Ovary (tissue), 9 donors: ENCODE measurements around the gene MORN5. TPM values are rescaled to one million over a fixed set of nuclear protein-coding genes. Genes with fewer than 3 reads are reported as not detected.

Experiments used
- DNase-seq, 5 donors: peaks; one replicate each; pipeline ENCODE4 v3.0.0-alpha.2; 2019 to 2020
- H3K27ac ChIP-seq, 2 donors: fragments of 200-600 bp; one replicate each; pipeline versions ENCODE4 v1.5.1 to v1.8.0; 2019 to 2022
- H3K27me3 ChIP-seq: fragments of 200-600 bp; one replicate; pipeline ENCODE4 v1.8.0; 2022
- H3K36me3 ChIP-seq: fragments of 200-600 bp; sonication (generic); one replicate; pipeline ENCODE4 v1.5.1; 2019
- H3K4me1 ChIP-seq: one replicate; pipeline ENCODE4 v1.8.1; 2013; ENCODE audit warnings: mild to moderate bottlenecking, moderate library complexity; ENCODE audit not compliant: insufficient read depth
- H3K4me3 ChIP-seq: fragments of 200-600 bp; sonication (generic); one replicate; pipeline ENCODE4 v1.5.1; 2017
- H3K9me3 ChIP-seq, 2 donors: fragments of 200-600 bp in 1 of 2; sonication (generic) in 1 of 2; one replicate each; pipeline versions ENCODE4 v1.5.1 to v1.8.1; 2013 to 2019; ENCODE audit warnings: mild to moderate bottlenecking in 1 of 2, moderate library complexity in 1 of 2
- EP300 ChIP-seq: sonication (generic); formaldehyde crosslinking; IDR thresholded peaks from one replicate; pipeline ENCODE4 v1.6.1; 2017; ENCODE audit warnings: antibody characterized with exemption
- POLR2A ChIP-seq: fragments of 450-650 bp; IDR thresholded peaks from one replicate; pipeline ENCODE4 v1.6.1; 2017; ENCODE audit warnings: antibody characterized with exemption, mild to moderate bottlenecking, moderate library complexity
- WGBS, 3 donors: extraction: QIAGEN DNeasy Blood & Tissue Kit in 1 of 3; methylation state at CpG; one replicate each; pipeline versions ENCODE4 v1.1.5 to v1.1.7; 2013 to 2017; 5-methylcytosine and 5-hydroxymethylcytosine counted together
- intact Hi-C, 4 donors: fragments of 100-400 bp; cut with DNase I; formaldehyde crosslinking; loops; one replicate each; pipeline versions ENCODE4 v1.11.0 to v1.15.1; 2022 to 2023
- polyA plus RNA-seq, 2 donors: library from polyadenylated mRNA; stranded (reverse); fragments of 200-250 nt in 1 of 2; fragments of 350-450 nt in 1 of 2; fragmentation: Illumina TruSeq in 1 of 2; extraction: RNeasy Lipid Tissue Mini Kit (QIAGEN cat#74804) in 1 of 2; gene quantifications; one replicate each; pipeline ENCODE4 v1.2.3, GENCODE V29; 2013 to 2014
- total RNA-seq, 7 donors: library from RNA; depleted of rRNA in 2 of 7; stranded (reverse); fragments of >200 nt in 2 of 7; fragmentation: NEBNext Ultra II Directional in 3 of 7; extraction: Animal tissue kit (Norgen Biotek cat#: 25700) in 3 of 7; gene quantifications; one replicate each; pipeline versions ENCODE4 v1.1.0 to v1.2.4, GENCODE V29; 2016 to 2023
- TF ChIP-seq, protein P1 (sequence below), 3 donors: fragments of 450-650 bp in 2 of 3; fragments of 200-600 bp in 1 of 3; IDR thresholded peaks; one replicate each; pipeline versions ENCODE4 v1.5.1 to v1.8.0; 2016 to 2022; ENCODE audit warnings: antibody characterized with exemption in 3 of 3, mild to moderate bottlenecking in 1 of 3
- donor health status: DM: no; HTN: no; CAD: no; lungs with moderate emphysema.
- donor health status: DM: no; HTN: no; CAD: no.
- donor health status: Bipolar disorder and iron deficiency.
- donor health status: DM: yes; HTN: yes; CAD: no.
- donor health status: DM: no; HTN: no; CAD: no.
- donor health status: DM: yes; HTN: yes; CAD: no.

The MORN5 gene
- total and polyA plus RNA-seq, 9 donors, result 0.63 to 25.4 (median 1.6) TPM; not detected in 2

GRCh38 chr9:122234022-122234748, 74.5 kb downstream of the MORN5 start:
- intact Hi-C loops, result no loop called here
- Histone ChIP-seq H3K4me1 (no peaks in the 10 kb centered on the region), H3K9me3 (no peaks in the 10 kb centered on the region), H3K27ac (no peak overlapping the region), H3K36me3 (no peaks in the 10 kb centered on the region), H3K27me3 (no peaks in the 10 kb centered on the region), H3K4me3 (no peak overlapping the region)
- WGBS, 3 donors, result 73 to 77% (median 74%) methylated on average over 7 of the region's 7 CpGs
- TF ChIP-seq EP300 (no peak), POLR2A (no peak)
- TF ChIP-seq, protein P1, sequence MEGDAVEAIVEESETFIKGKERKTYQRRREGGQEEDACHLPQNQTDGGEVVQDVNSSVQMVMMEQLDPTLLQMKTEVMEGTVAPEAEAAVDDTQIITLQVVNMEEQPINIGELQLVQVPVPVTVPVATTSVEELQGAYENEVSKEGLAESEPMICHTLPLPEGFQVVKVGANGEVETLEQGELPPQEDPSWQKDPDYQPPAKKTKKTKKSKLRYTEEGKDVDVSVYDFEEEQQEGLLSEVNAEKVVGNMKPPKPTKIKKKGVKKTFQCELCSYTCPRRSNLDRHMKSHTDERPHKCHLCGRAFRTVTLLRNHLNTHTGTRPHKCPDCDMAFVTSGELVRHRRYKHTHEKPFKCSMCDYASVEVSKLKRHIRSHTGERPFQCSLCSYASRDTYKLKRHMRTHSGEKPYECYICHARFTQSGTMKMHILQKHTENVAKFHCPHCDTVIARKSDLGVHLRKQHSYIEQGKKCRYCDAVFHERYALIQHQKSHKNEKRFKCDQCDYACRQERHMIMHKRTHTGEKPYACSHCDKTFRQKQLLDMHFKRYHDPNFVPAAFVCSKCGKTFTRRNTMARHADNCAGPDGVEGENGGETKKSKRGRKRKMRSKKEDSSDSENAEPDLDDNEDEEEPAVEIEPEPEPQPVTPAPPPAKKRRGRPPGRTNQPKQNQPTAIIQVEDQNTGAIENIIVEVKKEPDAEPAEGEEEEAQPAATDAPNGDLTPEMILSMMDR (IDR thresholded peaks at IDR 0.05), result no peak
- no peak for DNase-seq

DNA sequence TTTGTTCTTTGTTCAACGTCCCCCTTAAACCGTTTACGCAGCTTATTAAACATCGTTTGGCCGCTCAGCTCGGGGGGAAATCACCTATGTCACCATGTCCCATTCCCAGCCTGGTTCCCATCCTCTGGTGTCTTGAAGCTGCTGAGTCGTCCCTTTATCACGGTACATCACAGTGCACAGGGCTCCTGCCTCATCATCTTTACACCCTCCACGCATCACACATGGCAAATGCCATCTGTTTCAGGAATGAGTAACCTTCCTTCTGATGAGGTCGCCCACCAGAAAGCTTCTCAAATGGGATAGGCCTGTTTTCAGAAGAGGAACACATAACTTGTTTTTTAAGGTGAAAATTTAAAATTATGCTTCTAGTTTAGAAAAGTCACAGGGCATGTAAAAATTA, 77.0 kb downstream of the MORN5 start:
- Histone ChIP-seq H3K4me1 (no peaks in the 10 kb centered on the region), H3K27me3 (no peaks in the 10 kb centered on the region), H3K36me3 (no peaks in the 10 kb centered on the region), H3K4me3 (no peak overlapping the region), H3K27ac (no peak overlapping the region), H3K9me3 (no peaks in the 10 kb centered on the region)
- WGBS, 3 donors, result 72 to 83% (median 73%) methylated on average over 10 of the region's 10 CpGs
- intact Hi-C loops, result no loop called here
- no peak for TF ChIP-seq EP300
- no peak for TF ChIP-seq POLR2A
- TF ChIP-seq, protein P1 (IDR thresholded peaks at IDR 0.05), result no peak
- DNase-seq, result no peak

DNA sequence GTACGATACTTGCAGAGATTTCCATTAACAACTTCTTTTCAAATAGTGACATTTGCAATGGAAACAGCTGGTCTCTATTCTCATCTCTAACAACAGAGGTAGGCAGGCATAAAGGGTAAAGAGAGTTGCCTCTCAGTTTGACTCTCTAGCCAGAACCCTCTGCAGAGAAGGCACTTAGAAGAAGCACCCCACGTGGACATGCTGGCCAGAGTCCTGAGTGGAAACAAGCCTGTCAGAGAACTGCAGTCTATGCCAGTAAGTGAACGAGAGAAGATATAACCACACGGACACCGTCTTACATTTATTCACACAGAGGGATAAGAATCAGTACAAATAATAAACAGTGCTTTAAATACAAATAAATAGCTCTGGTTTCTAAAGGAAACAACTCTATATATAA, 80.0 kb downstream of the MORN5 start:
- intact Hi-C loops, result no loop called here
- Histone ChIP-seq H3K4me3 (no peak overlapping the region), H3K4me1 (no peaks in the 10 kb centered on the region), H3K27me3 (no peaks in the 10 kb centered on the region), H3K9me3 (no peaks in the 10 kb centered on the region), H3K27ac (no peak overlapping the region), H3K36me3 (no peaks in the 10 kb centered on the region)
- no peak for DNase-seq
- no peak for TF ChIP-seq EP300
- TF ChIP-seq, protein P1 (IDR thresholded peaks at IDR 0.05), result no peak
- TF ChIP-seq POLR2A, result no peak
- 68 to 77% (median 72%) methylated on average over 5 of the region's 5 CpGs for WGBS, 3 donors

DNA sequence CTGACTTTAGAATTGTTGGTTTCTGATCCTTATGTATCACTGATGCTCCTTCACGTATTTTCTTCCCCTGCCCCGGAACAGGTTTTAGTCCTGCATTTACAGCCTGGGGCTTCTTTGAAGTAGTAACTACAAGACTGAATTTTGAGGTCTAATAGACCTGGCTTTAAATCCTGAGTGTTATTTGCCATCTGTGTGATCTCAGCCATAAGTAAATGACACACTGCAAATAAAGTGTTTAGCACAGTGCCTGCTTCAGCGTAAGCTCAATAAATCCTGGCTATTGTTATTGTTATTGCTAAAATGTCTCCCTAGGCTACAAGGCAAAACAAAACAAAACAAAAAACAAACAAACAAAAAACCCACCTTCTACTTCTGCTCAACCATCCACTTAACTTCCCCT, 84.6 kb downstream of the MORN5 start:
- DNase-seq, result no peak
- Histone ChIP-seq H3K36me3 (no peaks in the 10 kb centered on the region), H3K4me1 (no peaks in the 10 kb centered on the region), H3K27ac (no peak overlapping the region), H3K27me3 (no peaks in the 10 kb centered on the region), H3K9me3 (no peaks in the 10 kb centered on the region), H3K4me3 (no peak overlapping the region)
- intact Hi-C loops, result no loop called here
- TF ChIP-seq POLR2A (no peak), EP300 (no peak)
- TF ChIP-seq, protein P1 (IDR thresholded peaks at IDR 0.05), result no peak
- WGBS, 3 donors, result 86 to 94% (median 90%) methylated on average over 3 of the region's 3 CpGs
